Karpas-422 (cell line): ENCODE results near the gene MGAT5. TPM values are rescaled to one million over a fixed set of nuclear protein-coding genes. Genes with fewer than 3 reads are reported as not detected.

Experiments
- DNase-seq: peaks from one replicate; pipeline ENCODE4 v3.0.0-alpha.2; 2015
- H2AFZ ChIP-seq: fragments of 200-600 bp; sonication (generic); 2 replicates; pipeline ENCODE4 v1.6.1; 2014; ENCODE audit warnings: antibody characterized with exemption, low read length, mixed read lengths
- H3K27ac ChIP-seq: fragments of 200-600 bp; sonication (generic); 2 replicates; pipeline ENCODE4 v1.5.1; 2014; ENCODE audit warnings: mild to moderate bottlenecking, low read length, moderate library complexity
- H3K27me3 ChIP-seq: fragments of 200-600 bp; sonication (generic); 2 replicates; pipeline ENCODE4 v1.6.1; 2014; ENCODE audit warnings: low read length, mixed read lengths
- H3K36me3 ChIP-seq: fragments of 200-600 bp; sonication (generic); 2 replicates; pipeline ENCODE4 v1.6.1; 2014; ENCODE audit warnings: low read length, mixed read lengths; ENCODE audit not compliant: insufficient read depth
- H3K4me1 ChIP-seq: fragments of 200-600 bp; sonication (generic); 2 replicates; pipeline ENCODE4 v1.6.1; 2014; ENCODE audit warnings: mild to moderate bottlenecking, low read length, mixed read lengths
- H3K4me2 ChIP-seq: fragments of 200-600 bp; sonication (generic); 2 replicates; pipeline ENCODE4 v1.6.1; 2014; ENCODE audit warnings: low read length, low read depth, mild to moderate bottlenecking; ENCODE audit not compliant: poor library complexity, severe bottlenecking
- H3K4me3 ChIP-seq: fragments of 200-600 bp; sonication (generic); 2 replicates; pipeline ENCODE4 v1.5.1; 2014; ENCODE audit warnings: mild to moderate bottlenecking, antibody characterized with exemption, low read length, mixed read lengths
- H3K79me2 ChIP-seq: fragments of 200-600 bp; sonication (generic); 2 replicates; pipeline ENCODE4 v1.6.1; 2014; ENCODE audit warnings: mild to moderate bottlenecking, low read length, mixed read lengths
- H3K9ac ChIP-seq: fragments of 200-600 bp; sonication (generic); 2 replicates; pipeline ENCODE4 v1.6.0; 2014; ENCODE audit warnings: low read length
- H3K9me2 ChIP-seq: fragments of 200-600 bp; sonication (generic), shearing (Covaris generic); replicated peaks from 2 replicates; pipeline ENCODE4 v1.6.0; 2014; ENCODE audit warnings: mild to moderate bottlenecking, low read length, moderate library complexity; ENCODE audit not compliant: insufficient read depth
- H3K9me3 ChIP-seq: fragments of 300-700, 200-600 bp; sonication (generic); 2 replicates; pipeline ENCODE4 v1.6.1; 2014; ENCODE audit warnings: low read length, mixed read lengths
- H4K20me1 ChIP-seq: fragments of 200-600 bp; sonication (generic); 2 replicates; pipeline ENCODE4 v1.6.1; 2014; ENCODE audit warnings: mild to moderate bottlenecking, antibody characterized with exemption, low read length, low read depth; ENCODE audit not compliant: insufficient read depth
- total RNA-seq: library from RNA; depleted of rRNA; stranded (reverse); fragments of >200 nt; shearing (Covaris generic); gene quantifications from 2 replicates; pipeline ENCODE4 v1.2.3, GENCODE V29; 2014; ENCODE audit warnings: low replicate concordance

The MGAT5 gene
- total RNA-seq, 1 experiment from 2014 or later, result 22.7 TPM

DNA sequence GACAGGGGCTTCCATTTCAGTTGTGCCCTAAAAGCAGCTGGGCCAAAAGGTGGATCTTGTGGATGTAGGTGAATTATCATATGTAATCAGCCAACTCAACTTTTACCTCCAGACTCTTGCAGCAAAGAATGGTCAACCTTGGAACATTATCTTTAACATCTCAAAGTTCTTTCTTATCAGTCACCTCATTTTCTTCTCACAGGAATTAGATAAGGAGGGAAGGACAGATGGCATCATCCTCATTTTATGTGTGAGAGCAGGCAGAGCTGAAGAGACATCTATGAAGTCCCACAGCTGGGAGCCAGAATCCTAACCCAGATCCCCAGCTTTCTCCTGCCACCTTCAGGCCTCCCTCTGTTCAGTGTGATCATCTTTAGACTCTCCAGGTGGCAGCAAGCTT lies 182.1 kb downstream of the MGAT5 start:
- H3K9me3 ChIP-seq, result no peaks in the 10 kb centered on the region
- H2AFZ ChIP-seq, result no peak overlapping the region
- no peaks in the 10 kb centered on the region for H3K79me2 ChIP-seq
- no peaks in the 10 kb centered on the region for H3K27me3 ChIP-seq
- H3K9me2 ChIP-seq, result no peaks in the 10 kb centered on the region
- no peaks in the 10 kb centered on the region for H4K20me1 ChIP-seq
- no peak overlapping the region for H3K4me3 ChIP-seq
- no peaks in the 10 kb centered on the region for H3K4me1 ChIP-seq
- H3K36me3 ChIP-seq, result no peaks in the 10 kb centered on the region
- H3K4me2 ChIP-seq, result no peak overlapping the region
- no peak overlapping the region for H3K27ac ChIP-seq
- no peak overlapping the region for H3K9ac ChIP-seq
- no peak for DNase-seq

DNA sequence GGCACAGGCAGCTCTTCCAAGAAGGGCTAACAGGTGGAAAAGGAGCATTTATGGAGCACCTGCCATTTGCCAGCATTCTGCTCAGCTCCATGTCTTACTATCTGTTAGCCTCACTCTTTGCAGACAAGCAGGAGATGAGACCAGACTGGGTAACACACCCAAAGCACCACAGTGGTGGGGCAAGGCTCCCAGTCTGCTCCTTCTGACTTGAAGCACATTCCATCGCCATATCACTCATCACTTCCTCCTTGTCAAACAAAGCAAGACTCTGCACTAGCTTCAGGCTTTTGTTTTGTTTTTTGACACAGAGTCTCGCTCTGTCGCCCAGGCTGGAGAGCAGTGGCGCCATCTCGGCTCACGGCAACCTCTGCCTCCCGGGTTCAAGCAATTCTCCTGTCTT lies 182.8 kb downstream of the MGAT5 start:
- Histone ChIP-seq H3K9me2 (no peaks in the 10 kb centered on the region), H3K27me3 (no peaks in the 10 kb centered on the region), H3K4me1 (no peaks in the 10 kb centered on the region), H3K9ac (no peak overlapping the region), H3K4me2 (no peak overlapping the region), H3K9me3 (no peaks in the 10 kb centered on the region), H3K4me3 (no peak overlapping the region), H2AFZ (no peak overlapping the region), H3K36me3 (no peaks in the 10 kb centered on the region), H4K20me1 (no peaks in the 10 kb centered on the region), H3K79me2 (no peaks in the 10 kb centered on the region), H3K27ac (no peak overlapping the region)
- DNase-seq, result no peak

DNA sequence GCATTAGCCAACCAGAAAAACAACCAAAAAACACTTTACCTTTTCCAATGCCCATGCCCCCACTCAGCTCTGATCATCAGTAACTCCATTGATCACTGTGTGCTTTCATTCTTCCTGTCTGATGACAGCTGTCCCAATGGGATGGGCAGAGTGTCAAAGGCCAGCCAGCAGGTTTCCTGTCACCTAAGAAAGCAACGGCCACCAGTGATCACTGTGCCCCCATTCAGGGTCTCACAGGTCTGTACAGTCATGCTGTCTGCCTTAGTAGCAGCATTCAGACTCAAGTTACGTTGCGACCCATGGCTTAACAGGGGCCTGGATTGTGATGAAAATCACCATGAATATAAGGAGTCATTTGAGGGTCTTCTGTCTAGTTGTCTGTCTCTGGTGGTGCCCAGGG lies 184.5 kb downstream of the MGAT5 start:
- no peaks in the 10 kb centered on the region for H3K9me2 ChIP-seq
- H3K36me3 ChIP-seq, result no peaks in the 10 kb centered on the region
- no peaks in the 10 kb centered on the region for H3K79me2 ChIP-seq
- no peaks in the 10 kb centered on the region for H3K4me1 ChIP-seq
- H3K9me3 ChIP-seq, result no peaks in the 10 kb centered on the region
- H2AFZ ChIP-seq, result no peak overlapping the region
- H3K27ac ChIP-seq, result no peak overlapping the region
- no peaks in the 10 kb centered on the region for H4K20me1 ChIP-seq
- no peak for DNase-seq
- no peak overlapping the region for H3K9ac ChIP-seq
- no peak overlapping the region for H3K4me2 ChIP-seq
- H3K4me3 ChIP-seq, result no peak overlapping the region
- no peaks in the 10 kb centered on the region for H3K27me3 ChIP-seq

DNA sequence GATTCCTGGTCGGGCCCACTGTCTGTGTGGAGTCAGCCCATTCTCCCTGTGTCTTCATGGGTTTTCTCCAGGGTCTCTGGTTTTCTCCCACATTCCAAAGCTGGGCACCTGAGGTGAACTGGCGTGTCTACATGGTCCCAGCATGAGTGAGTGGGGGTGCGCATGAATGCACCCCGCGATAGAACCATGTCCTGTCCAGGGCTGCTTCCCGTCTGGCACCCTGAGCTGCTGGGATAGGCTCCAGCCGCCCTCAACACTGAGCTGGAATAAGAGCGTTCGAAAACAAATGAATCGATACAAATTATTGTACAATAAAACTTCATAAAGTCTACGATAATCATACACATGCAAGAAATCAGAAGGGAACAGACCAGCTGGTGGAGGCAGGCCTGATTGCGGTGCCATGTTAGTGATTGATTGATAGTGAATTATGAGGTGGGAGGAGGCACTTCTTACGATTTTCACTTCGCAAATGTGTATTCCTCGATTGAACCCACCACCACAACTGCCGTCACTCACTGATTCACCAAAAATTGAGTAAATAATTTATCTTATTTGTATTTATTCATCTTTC lies 186.6 kb downstream of the MGAT5 start:
- Histone ChIP-seq H3K9me2 (no peaks in the 10 kb centered on the region), H3K9ac (no peak overlapping the region), H3K36me3 (no peaks in the 10 kb centered on the region), H3K4me1 (no peaks in the 10 kb centered on the region), H4K20me1 (no peaks in the 10 kb centered on the region), H3K27me3 (no peaks in the 10 kb centered on the region), H3K9me3 (no peaks in the 10 kb centered on the region), H3K27ac (no peak overlapping the region), H3K4me2 (no peak overlapping the region), H3K4me3 (no peak overlapping the region), H3K79me2 (no peaks in the 10 kb centered on the region), H2AFZ (no peak overlapping the region)
- DNase-seq, result no peak

GRCh38 chr2:134441153-134441863 lies 187.4 kb downstream of the MGAT5 start:
- H3K9me3 ChIP-seq, result no peaks in the 10 kb centered on the region
- no peaks in the 10 kb centered on the region for H3K79me2 ChIP-seq
- DNase-seq, result no peak
- H3K9me2 ChIP-seq, result no peaks in the 10 kb centered on the region
- H3K4me2 ChIP-seq, result no peak overlapping the region
- no peaks in the 10 kb centered on the region for H4K20me1 ChIP-seq
- no peaks in the 10 kb centered on the region for H3K27me3 ChIP-seq
- H3K4me1 ChIP-seq, result no peaks in the 10 kb centered on the region
- H3K9ac ChIP-seq, result no peak overlapping the region
- H3K4me3 ChIP-seq, result no peak overlapping the region
- H3K27ac ChIP-seq, result no peak overlapping the region
- no peak overlapping the region for H2AFZ ChIP-seq
- H3K36me3 ChIP-seq, result no peaks in the 10 kb centered on the region

GRCh38 chr2:134443814-134444480 lies 190.1 kb downstream of the MGAT5 start:
- Histone ChIP-seq H3K4me1 (no peaks in the 10 kb centered on the region), H3K4me3 (no peak overlapping the region), H2AFZ (no peak overlapping the region), H3K9me3 (no peaks in the 10 kb centered on the region), H3K36me3 (no peaks in the 10 kb centered on the region), H3K9me2 (no peaks in the 10 kb centered on the region), H3K4me2 (no peak overlapping the region), H4K20me1 (no peaks in the 10 kb centered on the region), H3K79me2 (no peaks in the 10 kb centered on the region), H3K9ac (no peak overlapping the region), H3K27me3 (no peaks in the 10 kb centered on the region), H3K27ac (no peak overlapping the region)
- DNase-seq, result no peak

GRCh38 chr2:134445116-134445515 lies 191.2 kb downstream of the MGAT5 start:
- H2AFZ ChIP-seq, result no peak overlapping the region
- H3K4me3 ChIP-seq, result no peak overlapping the region
- no peaks in the 10 kb centered on the region for H3K4me1 ChIP-seq
- H3K9me2 ChIP-seq, result no peaks in the 10 kb centered on the region
- H3K27ac ChIP-seq, result no peak overlapping the region
- no peaks in the 10 kb centered on the region for H3K36me3 ChIP-seq
- no peak overlapping the region for H3K4me2 ChIP-seq
- H3K27me3 ChIP-seq, result no peaks in the 10 kb centered on the region
- H3K9ac ChIP-seq, result no peak overlapping the region
- no peak for DNase-seq
- H3K9me3 ChIP-seq, result no peaks in the 10 kb centered on the region
- no peaks in the 10 kb centered on the region for H4K20me1 ChIP-seq
- no peaks in the 10 kb centered on the region for H3K79me2 ChIP-seq

GRCh38 chr2:134445985-134446382 lies 192.1 kb downstream of the MGAT5 start:
- Histone ChIP-seq H3K36me3 (no peaks in the 10 kb centered on the region), H3K27ac (no peak overlapping the region), H2AFZ (no peak overlapping the region), H4K20me1 (no peaks in the 10 kb centered on the region), H3K27me3 (no peaks in the 10 kb centered on the region), H3K9ac (no peak overlapping the region), H3K9me3 (no peaks in the 10 kb centered on the region), H3K9me2 (no peaks in the 10 kb centered on the region), H3K79me2 (no peaks in the 10 kb centered on the region), H3K4me3 (no peak overlapping the region), H3K4me2 (no peak overlapping the region), H3K4me1 (no peaks in the 10 kb centered on the region)
- no peak for DNase-seq
